Central memory CD8-positive, alpha-beta T cell (primary cell): ENCODE data around the gene NPL.

Experiments
- ATAC-seq: fragments of 150-1000 bp; cut with Tn5 transposase; replicated peaks from 2 replicates; pipeline ENCODE4 v1.10.0; 2022; ENCODE audit warnings: mild to moderate bottlenecking, moderate FRiP score, moderate number of reproducible peaks; ENCODE audit not compliant: poor library complexity, severe bottlenecking; ENCODE audit errors: extremely low read depth
- DNase-seq, 2 donors: peaks; one replicate each; pipeline ENCODE4 v3.0.0; 2021; ENCODE audit warnings: low spot score in 2 of 2
- H3K27ac Mint-ChIP-seq: one replicate; pipeline ENCODE4 v1.8.0; 2022; ENCODE audit warnings: low read depth, mild to moderate bottlenecking, moderate library complexity, mixed read lengths
- H3K27me3 Mint-ChIP-seq: one replicate; pipeline ENCODE4 v1.8.0; 2022; ENCODE audit warnings: mixed read lengths
- H3K36me3 Mint-ChIP-seq: one replicate; pipeline ENCODE4 v1.8.0; 2022; ENCODE audit warnings: mild to moderate bottlenecking, moderate library complexity, mixed read lengths; ENCODE audit not compliant: insufficient read depth
- H3K4me1 Mint-ChIP-seq: one replicate; pipeline ENCODE4 v1.8.0; 2022; ENCODE audit warnings: mixed read lengths
- H3K4me3 Mint-ChIP-seq: one replicate; pipeline ENCODE4 v1.8.0; 2022; ENCODE audit warnings: mild to moderate bottlenecking, moderate library complexity, mixed read lengths
- H3K9me3 Mint-ChIP-seq: one replicate; pipeline ENCODE4 v1.8.0; 2022; ENCODE audit warnings: mixed read lengths

Gene NPL

DNA sequence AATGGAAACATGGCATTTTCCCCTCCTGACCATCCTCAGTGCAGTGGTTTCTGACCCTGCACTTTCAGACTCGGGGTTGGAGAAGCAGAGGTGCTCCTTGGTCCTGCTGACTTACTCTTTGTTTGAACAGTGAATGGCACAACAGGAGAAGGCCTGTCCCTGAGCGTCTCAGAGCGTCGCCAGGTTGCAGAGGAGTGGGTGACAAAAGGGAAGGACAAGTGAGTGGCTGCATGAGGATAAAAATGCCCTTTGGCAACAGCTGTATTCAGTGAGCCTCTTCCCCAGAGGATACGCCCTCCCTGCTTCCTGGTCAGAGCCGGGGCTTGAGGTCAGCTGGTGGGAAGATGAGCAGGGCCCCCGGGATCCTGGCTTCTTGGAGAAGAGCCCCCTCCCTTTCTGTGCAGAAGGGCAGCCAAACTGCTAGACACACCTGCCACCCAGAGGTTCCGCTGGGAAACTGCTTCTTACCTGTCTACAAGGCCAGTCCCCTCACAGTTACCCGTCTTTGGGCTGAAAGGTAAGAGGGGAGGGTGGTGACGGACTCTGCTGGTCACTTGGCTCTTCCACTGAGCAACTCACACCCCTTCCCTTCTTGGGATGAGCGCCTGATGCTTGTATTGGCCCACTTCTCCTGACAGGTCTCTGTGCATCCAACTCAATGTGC, 16.6 kb downstream of the NPL start:
- Mint-ChIP-seq H3K36me3 (peaks cover 3% of the 10 kb centered on the region), H3K27me3 (no peaks in the 10 kb centered on the region), H3K4me3 (no peak overlapping the region), H3K9me3 (no peaks in the 10 kb centered on the region), H3K4me1 (no peaks in the 10 kb centered on the region), H3K27ac (no peak overlapping the region)
- no peak for DNase-seq
- no peak for ATAC-seq

DNA sequence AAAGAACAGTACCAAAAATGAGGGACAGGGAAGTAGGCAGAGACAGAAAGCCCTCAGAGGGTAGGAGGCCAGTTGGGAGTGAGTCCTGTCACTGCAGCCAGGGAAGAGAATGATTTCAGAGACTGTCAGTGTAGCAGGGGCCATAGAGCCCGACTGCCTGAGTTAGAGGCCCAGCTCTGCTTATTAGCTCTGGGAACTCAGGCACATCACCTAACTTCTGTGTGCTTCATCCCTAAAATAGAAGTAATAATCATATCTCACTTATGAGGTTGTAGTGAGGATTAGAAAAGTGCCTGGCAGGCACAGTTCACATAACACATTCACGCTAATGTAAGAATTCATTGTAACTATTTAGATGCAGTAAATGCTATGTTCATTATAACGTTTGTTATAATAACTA, 18.3 kb downstream of the NPL start:
- H3K27ac Mint-ChIP-seq, result no peak overlapping the region
- no peak for DNase-seq
- peaks cover 3% of the 10 kb centered on the region for H3K36me3 Mint-ChIP-seq
- no peak overlapping the region for H3K4me3 Mint-ChIP-seq
- no peaks in the 10 kb centered on the region for H3K9me3 Mint-ChIP-seq
- no peak for ATAC-seq
- no peaks in the 10 kb centered on the region for H3K27me3 Mint-ChIP-seq
- no peaks in the 10 kb centered on the region for H3K4me1 Mint-ChIP-seq

DNA sequence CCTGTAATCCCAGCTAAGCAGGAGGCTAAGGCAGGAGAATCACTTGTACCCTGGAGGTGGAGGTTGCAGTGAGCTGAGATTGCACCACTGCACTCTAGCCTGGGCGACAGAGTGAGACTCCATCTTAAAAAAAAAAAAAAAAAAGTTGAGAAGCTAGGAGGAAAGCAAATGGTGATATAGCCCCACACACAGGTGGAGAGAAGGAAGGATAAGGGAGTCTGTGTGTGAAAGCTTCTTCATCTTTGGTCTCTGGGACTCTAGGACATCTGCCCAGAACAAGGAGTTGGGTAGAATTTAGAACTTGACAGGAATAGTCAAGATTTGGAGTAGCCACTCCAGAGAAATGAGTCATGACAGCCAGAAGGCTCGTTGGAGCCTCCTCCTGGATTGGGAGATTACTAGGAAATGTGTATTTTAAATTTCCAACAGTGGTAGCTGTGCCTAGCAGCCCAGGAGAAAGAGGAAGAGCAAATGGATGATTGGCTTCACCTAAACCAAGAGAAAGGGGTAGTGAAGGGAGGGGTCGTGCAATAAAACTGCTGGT, 19.9 kb downstream of the NPL start:
- Mint-ChIP-seq H3K36me3 (peaks cover 3% of the 10 kb centered on the region), H3K4me1 (no peaks in the 10 kb centered on the region), H3K4me3 (no peak overlapping the region), H3K9me3 (no peaks in the 10 kb centered on the region), H3K27ac (no peak overlapping the region), H3K27me3 (no peaks in the 10 kb centered on the region)
- no peak for DNase-seq
- no peak for ATAC-seq

- Mint-ChIP-seq H3K9me3 (no peaks in the 10 kb centered on the region), H3K27me3 (no peaks in the 10 kb centered on the region)
- no peak for ATAC-seq
Measured at GRCh38 chr1:182811975-182812722, 22.6 kb downstream of the NPL start.

GRCh38 chr1:182816863-182817262, 27.3 kb downstream of the NPL start:
- DNase-seq, result no peak
- no peaks in the 10 kb centered on the region for H3K27me3 Mint-ChIP-seq
- ATAC-seq, result no peak

More at GRCh38 chr1:182811975-182812722, 22.6 kb downstream of the NPL start:
- Mint-ChIP-seq H3K4me3 (no peak overlapping the region), H3K27ac (no peak overlapping the region), H3K36me3 (peaks cover 8% of the 10 kb centered on the region), H3K4me1 (no peaks in the 10 kb centered on the region)
- no peak for DNase-seq

GRCh38 chr1:182817802-182818201, 28.2 kb downstream of the NPL start:
- Mint-ChIP-seq H3K36me3 (peaks cover 16% of the 10 kb centered on the region), H3K9me3 (no peaks in the 10 kb centered on the region), H3K27me3 (no peaks in the 10 kb centered on the region), H3K4me1 (no peaks in the 10 kb centered on the region), H3K27ac (no peak overlapping the region), H3K4me3 (no peak overlapping the region)
- no peak for ATAC-seq
- DNase-seq, result no peak

More at GRCh38 chr1:182816863-182817262, 27.3 kb downstream of the NPL start:
- Mint-ChIP-seq H3K27ac (no peak overlapping the region), H3K36me3 (peaks cover 13% of the 10 kb centered on the region), H3K4me3 (no peak overlapping the region), H3K4me1 (no peaks in the 10 kb centered on the region), H3K9me3 (no peaks in the 10 kb centered on the region)

- H3K4me1 Mint-ChIP-seq, result no peaks in the 10 kb centered on the region
- no peak overlapping the region for H3K27ac Mint-ChIP-seq
- H3K9me3 Mint-ChIP-seq, result no peaks in the 10 kb centered on the region
- peaks cover 6% of the 10 kb centered on the region for H3K36me3 Mint-ChIP-seq
- DNase-seq, result no peak
- H3K27me3 Mint-ChIP-seq, result no peaks in the 10 kb centered on the region
- H3K4me3 Mint-ChIP-seq, result no peak overlapping the region
- ATAC-seq, result no peak
Measured at GRCh38 chr1:182823220-182823619, 33.6 kb downstream of the NPL start.

- H3K27me3 Mint-ChIP-seq, result no peaks in the 10 kb centered on the region
- no peaks in the 10 kb centered on the region for H3K9me3 Mint-ChIP-seq
- no peak overlapping the region for H3K27ac Mint-ChIP-seq
- DNase-seq (no peak), ATAC-seq (no peak)
- H3K36me3 Mint-ChIP-seq, result peaks cover 2% of the 10 kb centered on the region
- H3K4me3 Mint-ChIP-seq, result no peak overlapping the region
- no peaks in the 10 kb centered on the region for H3K4me1 Mint-ChIP-seq
Measured at GRCh38 chr1:182826892-182827291, 37.3 kb downstream of the NPL start.

DNA sequence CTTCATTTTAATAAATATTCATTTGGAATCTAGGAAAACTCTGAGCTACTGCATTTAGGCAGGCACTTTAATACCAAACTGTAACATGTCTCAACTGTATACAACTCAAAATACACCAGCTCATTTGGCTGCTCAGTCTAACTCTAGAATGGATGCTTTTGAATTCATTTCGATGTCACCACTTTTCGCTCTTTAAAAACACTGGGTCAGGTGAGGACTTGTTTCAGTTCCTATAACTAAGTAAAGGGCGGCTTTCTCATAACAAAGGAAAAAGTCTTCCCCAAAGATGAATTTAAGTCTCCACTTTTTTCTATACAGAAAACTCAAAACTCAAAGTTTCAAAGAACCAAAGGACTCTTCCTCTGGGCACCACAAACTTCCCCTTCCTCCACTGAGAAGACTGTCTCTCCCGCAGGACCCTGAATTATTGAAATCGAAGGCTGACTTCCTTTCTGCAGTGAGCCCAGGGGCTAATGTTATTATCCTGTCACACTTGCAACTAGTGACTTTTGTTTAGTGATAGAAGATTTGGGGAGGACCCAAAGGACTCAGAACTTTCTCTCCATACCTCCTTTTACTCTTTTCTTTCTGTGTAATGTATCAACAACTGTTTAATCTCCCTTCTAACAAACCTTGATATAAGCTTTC, 39.8 kb downstream of the NPL start:
- ATAC-seq (no peak), DNase-seq (no peak)
- H3K27me3 Mint-ChIP-seq, result no peaks in the 10 kb centered on the region
- H3K36me3 Mint-ChIP-seq, result no peaks in the 10 kb centered on the region
- H3K4me1 Mint-ChIP-seq, result no peaks in the 10 kb centered on the region
- no peak overlapping the region for H3K4me3 Mint-ChIP-seq
- H3K9me3 Mint-ChIP-seq, result no peaks in the 10 kb centered on the region
- H3K27ac Mint-ChIP-seq, result no peak overlapping the region

GRCh38 chr1:182833271-182833670, 43.7 kb downstream of the NPL start:
- Mint-ChIP-seq H3K27me3 (no peaks in the 10 kb centered on the region), H3K4me1 (no peaks in the 10 kb centered on the region), H3K9me3 (no peaks in the 10 kb centered on the region), H3K4me3 (no peak overlapping the region), H3K27ac (no peak overlapping the region), H3K36me3 (no peaks in the 10 kb centered on the region)
- DNase-seq, result no peak
- no peak for ATAC-seq

DNA sequence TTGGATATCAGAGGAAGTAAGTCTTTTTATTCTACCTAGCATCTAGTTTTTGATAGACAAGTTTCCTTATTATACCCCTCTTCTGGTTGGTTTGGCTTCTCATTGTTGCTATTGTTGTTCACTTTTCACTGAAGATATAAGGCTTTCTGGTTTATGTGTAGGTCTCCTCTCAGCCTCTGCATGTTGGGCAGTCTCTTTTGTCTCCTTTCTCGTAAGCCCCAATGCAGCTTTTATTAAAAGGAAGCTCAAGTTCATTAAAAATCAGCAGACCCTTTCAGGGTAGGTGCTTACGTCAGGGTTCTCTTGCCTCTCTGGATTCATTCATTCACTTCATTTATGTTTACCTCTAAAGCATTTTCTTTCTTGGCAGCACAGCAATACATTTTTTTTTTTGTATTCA, 44.8 kb downstream of the NPL start:
- Mint-ChIP-seq H3K27me3 (no peaks in the 10 kb centered on the region), H3K4me1 (peaks cover 6% of the 10 kb centered on the region), H3K4me3 (no peak overlapping the region), H3K9me3 (no peaks in the 10 kb centered on the region), H3K27ac (no peak overlapping the region), H3K36me3 (peaks cover 7% of the 10 kb centered on the region)
- DNase-seq, result no peak
- no peak for ATAC-seq

- H3K27ac Mint-ChIP-seq, result no peak overlapping the region
- H3K27me3 Mint-ChIP-seq, result no peaks in the 10 kb centered on the region
- no peak overlapping the region for H3K4me3 Mint-ChIP-seq
- H3K4me1 Mint-ChIP-seq, result peaks cover 20% of the 10 kb centered on the region
- peaks cover 18% of the 10 kb centered on the region for H3K36me3 Mint-ChIP-seq
- DNase-seq, result no peak
- ATAC-seq, result no peak
- H3K9me3 Mint-ChIP-seq, result no peaks in the 10 kb centered on the region
Measured at GRCh38 chr1:182835806-182836205, 46.2 kb downstream of the NPL start.
